Articular chondrocyte of knee joint (primary cell): ENCODE data around the gene ORAI2. TPM values are rescaled to one million over a fixed set of nuclear protein-coding genes. Genes with fewer than 3 reads are reported as not detected.

Experiments
- small RNA-seq: library from RNA; depleted of rRNA; stranded (forward); fragments of <200 nt; gene quantifications from one replicate; pipeline ENCODE3, GENCODE V24; 2012
- total RNA-seq: library from RNA; depleted of rRNA; stranded (reverse); fragments of >200 nt; gene quantifications from 2 replicates; pipeline ENCODE4 v1.2.3, GENCODE V29; 2012

Gene ORAI2
- total RNA-seq: 34.8 and 42.3 TPM in 2 replicates

GRCh38 chr7:102433219-102434038, at the start of gene ORAI2:
TSS of gene ORAI2 (plus strand) at chr7:102433575. CDS start at chr7:102438957, 5,382 bp downstream.

GRCh38 chr7:102395873-102396709, 37.3 kb upstream of the ORAI2 start, which contains the start of gene PRKRIP1:
TSS of gene PRKRIP1 (plus strand) at chr7:102396363. CDS start at chr7:102396412, 49 bp downstream.

GRCh38 chr7:102464577-102465280, 31.4 kb downstream of the ORAI2 start, which contains the start of the genes ALKBH4 and LRWD1:
TSS of gene ALKBH4 (minus strand) at chr7:102464863. CDS start at chr7:102464836, 27 bp downstream.
TSS of gene LRWD1 (plus strand) at chr7:102464984. CDS start at chr7:102465081, 97 bp downstream.

GRCh38 chr7:102478314-102479208, 45.2 kb downstream of the ORAI2 start, which contains the start of gene POLR2J:
TSS of gene POLR2J (minus strand) at chr7:102478922. CDS start at chr7:102478860, 62 bp downstream.

Small RNAs within 50 kb of the gene (small RNA-seq; reads per million reads assigned to genes)
- gene MIR548O: not detected

Other genes starting within 250 kb of the ORAI2 start
- 1.3 and 2.5 TPM in 2 replicates for gene SH2B2, start 146.7 kb upstream of the ORAI2 start, total RNA-seq
- not detected in 2 replicates for gene SPDYE6, start 77.1 kb upstream of the ORAI2 start, total RNA-seq
- gene PRKRIP1, start 37.2 kb upstream of the ORAI2 start, total RNA-seq: 15.7 and 17.6 TPM in 2 replicates
- gene ALKBH4, start 31.3 kb downstream of the ORAI2 start, total RNA-seq: 9.5 and 12.1 TPM in 2 replicates
- 8.5 and 9.9 TPM in 2 replicates for gene LRWD1, start 31.4 kb downstream of the ORAI2 start, total RNA-seq
- 20.5 and 35.3 TPM in 2 replicates for gene POLR2J, start 45.3 kb downstream of the ORAI2 start, total RNA-seq
- 0.76 and 2.4 TPM in 2 replicates for gene RASA4B, start 84.2 kb downstream of the ORAI2 start, total RNA-seq
- 0.54 and 1.3 TPM in 2 replicates for gene UPK3BL2, start 110.1 kb downstream of the ORAI2 start, total RNA-seq
- 0.13 TPM in 1 of 2 replicates, not detected in the other for gene SPDYE2, start 117.7 kb downstream of the ORAI2 start, total RNA-seq
- gene POLR2J3, start 139.0 kb downstream of the ORAI2 start, total RNA-seq: 46.7 and 58.3 TPM in 2 replicates
- 8.0 and 8.6 TPM in 2 replicates for gene RASA4, start 183.2 kb downstream of the ORAI2 start, total RNA-seq
- gene UPK3BL1, start 209.2 kb downstream of the ORAI2 start, total RNA-seq: 1.3 and 2.9 TPM in 2 replicates
- not detected in 2 replicates for gene SPDYE2B, start 216.7 kb downstream of the ORAI2 start, total RNA-seq
- 5.0 and 7.5 TPM in 2 replicates for gene POLR2J2, start 238.1 kb downstream of the ORAI2 start, total RNA-seq